ENCODE measurements around the gene ZNF407.

DNA sequence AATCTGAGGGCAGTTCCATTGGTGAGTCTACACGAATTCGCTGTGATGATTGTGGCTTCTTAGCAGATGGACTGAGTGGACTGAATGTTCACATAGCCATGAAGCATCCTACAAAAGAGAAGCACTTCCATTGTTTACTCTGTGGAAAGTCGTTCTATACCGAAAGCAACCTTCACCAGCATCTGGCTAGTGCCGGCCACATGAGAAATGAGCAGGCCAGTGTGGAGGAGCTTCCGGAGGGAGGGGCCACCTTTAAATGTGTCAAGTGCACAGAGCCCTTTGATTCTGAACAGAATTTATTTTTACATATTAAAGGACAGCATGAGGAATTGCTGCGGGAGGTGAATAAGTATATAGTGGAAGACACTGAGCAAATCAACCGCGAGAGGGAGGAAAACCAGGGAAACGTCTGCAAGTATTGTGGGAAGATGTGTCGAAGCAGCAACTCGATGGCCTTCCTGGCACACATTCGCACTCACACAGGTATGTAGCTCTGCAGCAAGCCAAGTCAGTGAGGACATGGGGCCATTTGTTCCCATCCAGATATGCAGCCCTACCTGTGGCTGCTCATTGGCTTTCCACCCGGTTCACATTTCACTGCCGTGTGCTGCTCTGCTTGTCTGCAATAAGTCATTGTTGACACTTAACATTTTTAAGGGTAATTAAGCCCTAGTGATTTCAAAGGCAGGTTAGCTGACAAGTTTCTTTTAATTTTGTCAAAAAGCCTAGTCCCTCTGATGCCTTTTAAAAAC lies 37.7 kb downstream of the ZNF407 start:
- TF ChIP-seq, protein P1, sequence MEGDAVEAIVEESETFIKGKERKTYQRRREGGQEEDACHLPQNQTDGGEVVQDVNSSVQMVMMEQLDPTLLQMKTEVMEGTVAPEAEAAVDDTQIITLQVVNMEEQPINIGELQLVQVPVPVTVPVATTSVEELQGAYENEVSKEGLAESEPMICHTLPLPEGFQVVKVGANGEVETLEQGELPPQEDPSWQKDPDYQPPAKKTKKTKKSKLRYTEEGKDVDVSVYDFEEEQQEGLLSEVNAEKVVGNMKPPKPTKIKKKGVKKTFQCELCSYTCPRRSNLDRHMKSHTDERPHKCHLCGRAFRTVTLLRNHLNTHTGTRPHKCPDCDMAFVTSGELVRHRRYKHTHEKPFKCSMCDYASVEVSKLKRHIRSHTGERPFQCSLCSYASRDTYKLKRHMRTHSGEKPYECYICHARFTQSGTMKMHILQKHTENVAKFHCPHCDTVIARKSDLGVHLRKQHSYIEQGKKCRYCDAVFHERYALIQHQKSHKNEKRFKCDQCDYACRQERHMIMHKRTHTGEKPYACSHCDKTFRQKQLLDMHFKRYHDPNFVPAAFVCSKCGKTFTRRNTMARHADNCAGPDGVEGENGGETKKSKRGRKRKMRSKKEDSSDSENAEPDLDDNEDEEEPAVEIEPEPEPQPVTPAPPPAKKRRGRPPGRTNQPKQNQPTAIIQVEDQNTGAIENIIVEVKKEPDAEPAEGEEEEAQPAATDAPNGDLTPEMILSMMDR (IDR thresholded peaks at IDR 0.05; ENCODE audit: low read depth, low read length, missing input control): no peak
- TF ChIP-seq JUND (IDR thresholded peaks at IDR 0.05) (no peak), FOXA1 (IDR thresholded peaks at IDR 0.05) (no peak), SP1 (IDR thresholded peaks at IDR 0.05) (no peak), EGR1 (IDR thresholded peaks at IDR 0.05; ENCODE audit: low read depth in 2 of 2) (no peak)
